K562 (cell line): ENCODE results near the gene EGF. TPM values are rescaled to one million over a fixed set of nuclear protein-coding genes. Genes with fewer than 3 reads are reported as not detected.

Experiments
- ATAC-seq: fragments of 200-7000 bp; cut with Tn5 transposase; 3 replicates; pipeline ENCODE4 v1.9.1; 2020; ENCODE audit warnings: moderate library complexity
- BruUV-seq: library from RNA; stranded (reverse); fragments of 400-500 nt; replicated peaks from 2 replicates; lab custom pipeline; 2021; lab: Mats Ljungman, UMichigan
- CTCF ChIA-PET: fragments of 300-600 bp; formaldehyde crosslinking; extraction: SDS; loops from one replicate; lab custom pipeline; 2021; ENCODE audit warnings: low intra/inter-chr PET ratio; lab: Yijun Ruan, JAX
- POLR2A ChIA-PET: fragments of 300-600, 350-650 bp; sonication (Branson Sonifier 250); formaldehyde crosslinking; extraction: SDS; loops from one replicate; lab custom pipeline; 2021; ENCODE audit warnings: antibody characterized with exemption, inconsistent platforms; lab: Yijun Ruan, JAX
- DNase-seq, 4 experiments: peaks; one replicate each; pipeline versions ENCODE4 v3.0.0 to v3.0.0-alpha.2; 2011 to 2018; ENCODE audit warnings: low spot score in 3 of 4, mixed read lengths in 3 of 4; ENCODE audit errors: extremely low read depth in 1 of 4
- FAIRE-seq: peaks from 2 replicates; lab custom pipeline; 2011; peaks lifted over from hg19 to GRCh38; lab: Jason Lieb, UNC
- H2AFZ ChIP-seq: 2 replicates; pipeline ENCODE4 v1.6.0; 2011; ENCODE audit warnings: low read depth, low read length, control low read depth, inconsistent platforms
- H3K27ac ChIP-seq: fragments of 200-600 bp; 3 replicates; pipeline ENCODE4 v1.8.0; 2011; ENCODE audit warnings: low read depth, mild to moderate bottlenecking, control low read depth, inconsistent platforms, low read length, moderate library complexity, mixed read lengths; ENCODE audit errors: extremely low read depth
- H3K27me3 ChIP-seq, 2 experiments: fragments of 300-600 bp in 1 of 2; 2 replicates in 1 of 2; 3 replicates in 1 of 2; pipeline versions ENCODE4 v1.6.0 to v1.8.0; 2011; ENCODE audit warnings: inconsistent platforms in 2 of 2, low read length in 2 of 2, mild to moderate bottlenecking in 1 of 2, mixed read lengths in 1 of 2, moderate library complexity in 1 of 2; ENCODE audit not compliant: control insufficient read depth in 2 of 2, insufficient read depth in 2 of 2
- H3K36me3 ChIP-seq: fragments of 300-600 bp; 3 replicates; pipeline ENCODE4 v1.8.0; 2011; ENCODE audit warnings: mild to moderate bottlenecking, low read length, inconsistent platforms; ENCODE audit not compliant: control insufficient read depth, insufficient read depth
- H3K4me1 ChIP-seq, 2 experiments: fragments of 200-600 bp in 1 of 2; replicated peaks in 1 of 2; 2 replicates in 1 of 2; 3 replicates in 1 of 2; pipeline versions ENCODE4 v1.5.1 to v1.8.0; 2011; ENCODE audit warnings: inconsistent platforms in 2 of 2, low read length in 2 of 2, mild to moderate bottlenecking in 1 of 2, mixed read lengths in 1 of 2, moderate library complexity in 1 of 2; ENCODE audit not compliant: control insufficient read depth in 2 of 2, insufficient read depth in 2 of 2
- H3K4me2 ChIP-seq: 2 replicates; pipeline ENCODE4 v1.6.1; 2011; ENCODE audit warnings: low read length, control low read depth, inconsistent platforms, mixed read lengths; ENCODE audit not compliant: insufficient read depth
- H3K4me3 ChIP-seq: fragments of 200-600 bp; sonication (generic), shearing (Covaris generic); 2 replicates; pipeline ENCODE4 v1.5.1; 2016; ENCODE audit warnings: control low read depth, inconsistent platforms
- H3K79me2 ChIP-seq: fragments of 200-600 bp; 3 replicates; pipeline ENCODE4 v1.8.0; 2011; ENCODE audit warnings: low read length, inconsistent platforms; ENCODE audit not compliant: control insufficient read depth, insufficient read depth
- H3K9ac ChIP-seq, 2 experiments: 2 replicates each; pipeline versions ENCODE4 v1.6.0 to v1.6.1; 2011; ENCODE audit warnings: low read depth in 2 of 2, low read length in 2 of 2, control low read depth in 1 of 2, inconsistent platforms in 1 of 2, mild to moderate bottlenecking in 1 of 2, mixed read lengths in 1 of 2; ENCODE audit not compliant: insufficient read depth in 1 of 2
- H3K9me1 ChIP-seq: one replicate; pipeline ENCODE4 v1.6.0; 2011; ENCODE audit warnings: inconsistent platforms, mild to moderate bottlenecking, low read length, moderate library complexity; ENCODE audit not compliant: control insufficient read depth, insufficient read depth
- H3K9me3 ChIP-seq: replicated peaks from 2 replicates; pipeline ENCODE4 v1.5.1; 2011; ENCODE audit warnings: low read depth, low read length, inconsistent platforms; ENCODE audit not compliant: control insufficient read depth, insufficient read depth
- H4K20me1 ChIP-seq: replicated peaks from 2 replicates; pipeline ENCODE4 v1.6.1; 2011; ENCODE audit warnings: low read length, inconsistent platforms, mixed read lengths; ENCODE audit not compliant: control insufficient read depth, insufficient read depth
- CEBPB ChIP-seq: fragments of 450-650 bp; IDR thresholded peaks from 2 replicates; pipeline ENCODE4 v1.6.1; 2016; ENCODE audit warnings: missing genetic modification characterization, missing compliant biosample characterization
- ELF1 ChIP-seq: fragments of 200-800 bp; sonication (Bioruptor generic); IDR thresholded peaks from 2 replicates; pipeline ENCODE4 v1.6.1; 2016; ENCODE audit warnings: missing genetic modification characterization, missing compliant biosample characterization
- EP400 ChIP-seq: fragments of 450-650 bp; IDR thresholded peaks from 2 replicates; pipeline ENCODE4 v1.6.1; 2017; ENCODE audit warnings: antibody characterized with exemption, mild to moderate bottlenecking, moderate library complexity
- ETS2 ChIP-seq: IDR thresholded peaks from 2 replicates; pipeline ENCODE4 v1.6.1; 2016; ENCODE audit warnings: borderline replicate concordance, missing genetic modification characterization, mild to moderate bottlenecking, moderate library complexity, missing compliant biosample characterization; ENCODE audit not compliant: poor library complexity, severe bottlenecking
- FOXJ3 ChIP-seq: sonication (generic); formaldehyde crosslinking; IDR thresholded peaks from 2 replicates; pipeline ENCODE4 v1.4.0; 2020; ENCODE audit warnings: mild to moderate bottlenecking, missing genetic modification reagents
- GTF2A2 ChIP-seq: IDR thresholded peaks from 2 replicates; pipeline ENCODE4 v1.6.1; 2016; ENCODE audit warnings: mild to moderate bottlenecking, missing genetic modification characterization, missing compliant biosample characterization
- HIVEP1 ChIP-seq: fragments of 250-450 bp; sonication (Bioruptor Pico); IDR thresholded peaks from 2 replicates; pipeline ENCODE4 v1.4.0; 2020; ENCODE audit warnings: mild to moderate bottlenecking
- NCOA1 ChIP-seq: fragments of 450-650 bp; IDR thresholded peaks from 2 replicates; pipeline ENCODE4 v1.6.1; 2016; ENCODE audit warnings: low read depth
- PHF20 ChIP-seq: fragments of 450-650 bp; IDR thresholded peaks from 2 replicates; pipeline ENCODE4 v1.6.1; 2018; ENCODE audit not compliant: partially characterized antibody
- RBM25 ChIP-seq: fragments of 200-400 bp; formaldehyde crosslinking; IDR thresholded peaks from 2 replicates; pipeline ENCODE4 v1.6.1; 2018; ENCODE audit warnings: low read length, low read depth, moderate library complexity; ENCODE audit not compliant: severe bottlenecking
- RBM39 ChIP-seq: fragments of 200-400 bp; formaldehyde crosslinking; optimal IDR thresholded peaks from 2 replicates; pipeline ENCODE3; 2018; ENCODE audit warnings: low read depth, low read length
- TAF7 ChIP-seq: fragments of 450-650 bp; IDR thresholded peaks from 2 replicates; pipeline ENCODE4 v1.6.1; 2016; ENCODE audit warnings: missing genetic modification characterization, missing compliant biosample characterization
- ZFPM2 ChIP-seq: fragments of 250-450 bp; sonication (Bioruptor Pico); IDR thresholded peaks from 2 replicates; pipeline ENCODE4 v1.5.1; 2022; ENCODE audit warnings: mild to moderate bottlenecking
- ZNF121 ChIP-seq: sonication (generic); formaldehyde crosslinking; conservative IDR thresholded peaks from 2 replicates; pipeline ENCODE4 v1.8.0; 2022; ENCODE audit warnings: missing genetic modification reagents
- ZNF212 ChIP-seq: fragments of 450-650 bp; formaldehyde crosslinking; IDR thresholded peaks from 2 replicates; pipeline ENCODE4 v1.4.0; 2020; ENCODE audit warnings: mild to moderate bottlenecking
- ZNF384 ChIP-seq: IDR thresholded peaks from 2 replicates; pipeline ENCODE4 v1.6.1; 2012; ENCODE audit warnings: low read depth, low read length, improper control_type of control experiment
- WGBS: fragments of 100-300 bp; shearing (Covaris generic); methylation state at CpG from one replicate; pipeline ENCODE4 v1.1.6; 2016; ENCODE audit warnings: low coverage, mixed read lengths; ENCODE audit not compliant: insufficient coverage; ENCODE audit errors: missing lambda C conversion rate; 5-methylcytosine and 5-hydroxymethylcytosine counted together
- in situ Hi-C: fragments of 300-500 bp; cut with MboI; formaldehyde crosslinking; loops from 4 replicates; pipeline ENCODE4 v1.15.0; 2018; ENCODE audit warnings: inconsistent platforms, mixed read lengths
- intact Hi-C: fragments of 100-400 bp; cut with micrococcal nuclease; formaldehyde crosslinking; loops from 2 replicates; pipeline ENCODE4 v1.14.2; 2022
- polyA plus RNA-seq, 8 experiments: library from polyadenylated mRNA; depleted of rRNA in 4 of 8; stranded (reverse) in 5 of 8; unstranded in 3 of 8; fragments of >200 nt; fragmentation: Nextera tagmentation in 2 of 8; fragmentation: Illumina TruSeq in 1 of 8; extraction: Ambion mirVana in 2 of 8; extraction: Trizol in 1 of 8; gene quantifications; 2 replicates each; pipeline versions ENCODE4 v1.2.1 to v1.2.3, GENCODE V29; 2011 to 2014; ENCODE audit warnings: inconsistent platforms in 1 of 8, missing spikeins in 1 of 8
- total RNA-seq, 7 experiments: library from RNA; depleted of rRNA in 6 of 7; stranded (reverse); fragments of >200 nt in 6 of 7; fragmentation: Illumina TruSeq in 2 of 7; extraction: Trizol in 2 of 7; gene quantifications; 2 replicates each; pipeline versions ENCODE4 v1.2.1 to v1.2.3, GENCODE V29; 2011 to 2021; ENCODE audit warnings: low replicate concordance in 1 of 7
- TF ChIP-seq, protein P1 (sequence below): sonication (generic); formaldehyde crosslinking; IDR thresholded peaks from 2 replicates; pipeline ENCODE4 v1.8.0; 2022; ENCODE audit warnings: missing genetic modification reagents, mild to moderate bottlenecking, moderate library complexity, borderline replicate concordance

The EGF gene
- total and polyA plus RNA-seq, 9 of the 15 experiments (the other 6 are each of a cell fraction or from before 2014, with no cell fraction given), result 0.32 to 3.1 (median 1.3) TPM

DNA sequence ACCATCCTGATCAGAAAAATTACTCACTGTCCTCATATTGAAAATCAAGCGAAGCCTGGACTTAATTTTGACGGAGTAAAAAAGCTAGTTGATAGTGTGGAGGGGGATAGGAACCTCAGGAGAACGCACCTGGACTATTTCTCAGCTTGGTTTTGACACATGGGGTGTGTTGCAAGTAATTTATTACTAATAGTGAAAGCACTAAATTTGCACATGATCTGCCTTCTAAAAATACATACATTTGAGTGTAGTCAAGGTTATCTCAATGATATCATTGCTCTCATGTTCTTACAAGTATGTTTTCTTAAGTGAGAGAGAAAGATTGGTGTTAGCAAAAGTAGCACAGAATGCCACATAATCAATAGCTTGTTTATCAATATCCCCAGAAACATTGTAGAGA lies 35.3 kb upstream of the EGF start:
- no TSS peak for BruUV-seq
- CTCF ChIA-PET, result no interaction called here
- WGBS, result 2% methylated on average over 3 of the region's 3 CpGs

DNA sequence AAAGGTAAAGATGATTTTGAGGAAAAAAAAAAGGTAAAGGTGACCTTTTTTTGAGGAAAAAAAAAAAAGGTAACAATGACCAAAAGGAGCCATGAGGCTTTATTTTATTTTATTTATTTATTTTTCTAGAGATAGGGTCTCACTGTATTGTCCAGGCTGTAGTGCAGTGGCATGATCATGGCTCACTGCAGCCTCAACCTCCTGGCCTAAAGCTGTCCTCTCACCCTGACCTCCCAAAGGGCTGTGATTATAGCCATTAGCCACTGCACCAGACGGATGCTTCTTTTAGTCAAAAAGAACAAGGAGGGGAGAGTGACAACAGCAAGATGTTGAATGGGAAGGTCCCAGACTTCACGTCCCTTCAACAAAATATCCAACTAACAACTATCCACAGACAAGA lies 34.3 kb upstream of the EGF start:
- Histone ChIP-seq H3K4me3 (no peak overlapping the region), H3K36me3 (no peaks in the 10 kb centered on the region), H3K4me1 (peaks cover 0 to 8% of the 10 kb centered on the region in 2 experiments; a peak in 1 of 5 replicates)
- ATAC-seq, result no peak
- in situ Hi-C loops (no loop called here), intact Hi-C loops (no loop called here)
- POLR2A ChIA-PET, result no interaction called here
- TF ChIP-seq ZFPM2 (CRISPR knock-in tag), result no peak
- peak; percentile 67 for TF ChIP-seq ZNF121
- TF ChIP-seq ZNF384, result no peak
- no peak for TF ChIP-seq ZNF212
- TF ChIP-seq RBM25, result peak; percentile 42
- TF ChIP-seq HIVEP1 (CRISPR knock-in tag), result no peak
- TF ChIP-seq GTF2A2, result no peak
- no peak for TF ChIP-seq PHF20
- no peak for TF ChIP-seq FOXJ3 (CRISPR knock-in tag)
- no peak for TF ChIP-seq NCOA1
- no peak for TF ChIP-seq CEBPB (tag)
- TF ChIP-seq RBM39, result no peak
- TF ChIP-seq, all 486 proteins: peak for 2
- no peak overlapping the region for H3K9ac ChIP-seq
- no peaks in the 10 kb centered on the region for H3K79me2 ChIP-seq
- peaks cover 0 to 19% of the 10 kb centered on the region in 2 experiments; a peak in 2 of 5 replicates for H3K27me3 ChIP-seq
- BruUV-seq, result no TSS peak
- H3K4me2 ChIP-seq, result no peak overlapping the region
- no peak for DNase-seq
- H4K20me1 ChIP-seq, result no peaks in the 10 kb centered on the region
- no peak overlapping the region for H3K27ac ChIP-seq
- no peak overlapping the region for H2AFZ ChIP-seq
- WGBS, result 0% methylated on average over 2 of the region's 2 CpGs
- peaks cover 3% of the 10 kb centered on the region for H3K9me1 ChIP-seq
- H3K9me3 ChIP-seq, result no peaks in the 10 kb centered on the region
- CTCF ChIA-PET, result no interaction called here
- FAIRE-seq, result no peak

More for the DNA sequence above, 35.3 kb upstream of the EGF start:
- Histone ChIP-seq H3K4me1 (peaks cover 0 to 12% of the 10 kb centered on the region in 2 experiments; a peak in 2 of 5 replicates), H2AFZ (no peak overlapping the region), H4K20me1 (no peaks in the 10 kb centered on the region), H3K4me2 (no peak overlapping the region), H3K36me3 (no peaks in the 10 kb centered on the region), H3K9me3 (no peaks in the 10 kb centered on the region), H3K9ac (no peak overlapping the region), H3K27ac (no peak overlapping the region), H3K4me3 (no peak overlapping the region), H3K9me1 (peaks cover 3% of the 10 kb centered on the region), H3K27me3 (peaks cover 0 to 19% of the 10 kb centered on the region in 2 experiments; a peak in 2 of 5 replicates), H3K79me2 (no peaks in the 10 kb centered on the region)
- no peak for ATAC-seq
- in situ Hi-C loops, result no loop called here
- DNase-seq, result no peak
- TF ChIP-seq EP400, result no peak
- TF ChIP-seq, protein P1, sequence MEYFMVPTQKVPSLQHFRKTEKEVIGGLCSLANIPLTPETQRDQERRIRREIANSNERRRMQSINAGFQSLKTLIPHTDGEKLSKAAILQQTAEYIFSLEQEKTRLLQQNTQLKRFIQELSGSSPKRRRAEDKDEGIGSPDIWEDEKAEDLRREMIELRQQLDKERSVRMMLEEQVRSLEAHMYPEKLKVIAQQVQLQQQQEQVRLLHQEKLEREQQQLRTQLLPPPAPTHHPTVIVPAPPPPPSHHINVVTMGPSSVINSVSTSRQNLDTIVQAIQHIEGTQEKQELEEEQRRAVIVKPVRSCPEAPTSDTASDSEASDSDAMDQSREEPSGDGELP (CRISPR knock-in tag), result no peak
- no peak for TF ChIP-seq TAF7 (tag)
- TF ChIP-seq ETS2 (tag), result no peak
- TF ChIP-seq ELF1 (tag), result no peak
- POLR2A ChIA-PET, result interaction anchor here (0.8 kb wide), 1 partner anchor 12 kb away, joined by 3 read pairs; no protein-coding TSS in a partner anchor
- no peak for FAIRE-seq
- intact Hi-C loops, result no loop called here
